ENCODE measurements around the gene RSRP1. TPM values are rescaled to one million over a fixed set of nuclear protein-coding genes. Genes with fewer than 3 reads are reported as not detected.
A peak's percentile ranks its signal among the peaks of the same experiment; 100 is the strongest.
"Not testable (repeated sequence)": the region's sequence is repeated elsewhere in the genome, so short reads cannot be mapped to it uniquely, and the experiment has no call there.

RSRP1 gene
- total RNA-seq, 1 donor from 2014 or later: 41.4 TPM

DNA sequence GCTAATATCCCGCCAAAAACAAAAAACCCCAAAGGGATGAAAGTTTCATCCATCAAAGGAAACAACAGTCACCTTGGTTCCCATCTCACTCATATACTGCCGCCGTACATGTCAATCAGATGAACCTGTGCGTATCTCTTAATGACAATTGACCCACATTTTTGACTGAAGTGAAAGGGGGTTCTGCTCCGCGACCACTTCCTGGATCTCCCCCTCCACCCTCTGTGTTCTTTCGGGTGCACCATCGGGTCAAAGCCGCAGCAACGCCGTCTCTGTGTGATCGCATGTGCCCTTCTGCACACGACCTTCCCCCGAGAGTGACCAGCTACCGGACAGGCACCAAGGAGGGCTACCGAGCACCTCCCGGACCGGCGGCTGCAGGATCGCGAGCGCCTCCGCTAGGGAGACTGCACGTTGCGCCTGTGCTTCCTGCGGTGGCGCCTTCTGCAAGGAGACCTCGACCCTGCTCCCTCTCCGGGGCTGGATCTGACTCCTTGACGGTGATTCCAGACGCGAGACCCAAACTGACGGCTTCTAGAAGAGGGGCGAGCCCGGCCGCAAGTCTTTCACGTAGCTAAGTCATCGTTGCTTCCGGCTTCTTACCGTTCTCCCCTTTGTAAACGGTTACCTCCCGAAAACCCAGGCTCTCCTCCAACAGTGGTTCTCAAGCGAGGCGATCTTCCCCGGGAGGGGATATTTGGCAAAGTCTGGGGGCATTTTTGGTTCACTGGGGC, 19.5 kb upstream of the RSRP1 start:
- peak; percentile 75 for ATAC-seq
- intact Hi-C loops (cut with DNase I); DNase-seq (ENCODE audit: missing footprints): not testable (repeated sequence)

DNA sequence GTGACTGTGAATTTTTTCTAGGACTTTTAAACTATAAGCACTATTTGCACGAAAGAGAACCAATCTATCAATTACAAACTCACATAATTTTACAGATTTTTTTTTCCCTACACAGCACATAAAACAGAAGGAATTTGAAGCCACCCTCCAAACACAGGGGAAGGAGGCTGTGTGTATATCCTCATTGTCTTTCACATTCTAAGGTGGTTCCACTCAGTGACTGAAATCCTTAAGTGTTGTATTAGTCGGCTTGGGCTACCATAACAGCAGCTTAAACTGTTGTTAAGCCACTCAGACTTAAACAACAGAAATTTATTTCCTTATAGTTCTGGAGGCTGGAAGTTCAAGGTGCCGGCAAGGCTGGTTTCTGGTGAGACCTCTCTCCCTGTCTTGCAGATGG, 13.1 kb upstream of the RSRP1 start:
- ATAC-seq; DNase-seq (ENCODE audit: missing footprints); intact Hi-C loops (cut with DNase I): not testable (repeated sequence)

DNA sequence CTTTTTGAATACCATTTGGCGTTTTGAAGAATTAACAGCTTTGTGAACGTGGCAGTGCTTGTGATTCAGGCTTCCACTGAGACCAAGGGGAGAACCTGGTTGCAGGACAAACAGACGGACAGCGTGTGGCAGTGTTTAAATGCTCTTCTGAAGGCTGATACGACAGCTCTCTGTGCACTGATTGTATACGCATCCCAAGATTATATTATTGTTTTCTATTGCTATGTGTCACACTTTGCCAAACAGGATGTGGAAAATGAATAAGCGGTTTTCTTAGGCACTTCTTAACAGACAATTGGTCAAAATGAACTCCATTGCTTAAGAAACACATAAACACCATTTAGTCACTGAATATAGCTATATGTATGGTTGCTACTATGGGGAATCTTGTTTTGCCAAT, 12.6 kb upstream of the RSRP1 start:
- ATAC-seq; intact Hi-C loops (cut with DNase I); DNase-seq (ENCODE audit: missing footprints): not testable (repeated sequence)

DNA sequence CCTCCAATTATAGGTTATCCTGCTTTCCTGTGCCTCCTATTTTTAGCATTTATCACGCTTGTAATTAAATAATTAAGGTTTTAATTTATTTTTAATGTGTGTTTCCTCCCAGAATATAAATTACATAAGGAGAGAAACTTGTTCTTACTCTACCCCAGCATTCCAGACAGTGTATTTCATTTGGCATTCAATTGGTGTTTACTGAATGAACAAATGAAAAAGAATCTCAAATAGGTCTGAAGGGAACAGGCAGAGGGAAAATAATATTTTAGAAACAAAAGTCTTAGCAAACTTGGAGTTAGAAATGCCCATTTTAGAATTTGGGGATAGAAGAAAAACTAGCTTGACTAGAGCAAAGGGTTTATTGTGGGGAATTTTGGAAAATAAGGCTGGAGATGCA, 9.9 kb upstream of the RSRP1 start:
- intact Hi-C loops (cut with DNase I): no loop called here
- no peak for ATAC-seq
- DNase-seq (ENCODE audit: missing footprints): no peak

DNA sequence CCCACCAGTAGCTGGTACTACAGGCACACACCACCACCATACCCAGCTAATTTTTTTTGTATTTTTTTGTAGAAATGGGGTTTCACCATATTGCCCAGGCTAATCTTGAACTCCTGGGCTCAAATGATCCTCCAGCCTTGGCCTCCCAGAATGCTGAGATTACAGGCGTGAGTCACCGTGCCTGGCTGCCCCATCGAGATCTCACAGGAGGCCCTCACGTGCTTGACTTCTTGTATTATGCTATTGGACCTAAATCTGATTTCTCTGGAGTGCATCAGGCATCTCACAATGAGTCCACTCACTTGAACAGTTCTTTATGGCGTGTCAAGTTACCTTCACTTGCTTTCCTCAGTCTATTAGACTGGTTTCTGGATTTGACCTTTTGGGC, 9.3 kb upstream of the RSRP1 start:
- no peak for ATAC-seq
- intact Hi-C loops (cut with DNase I): no loop called here
- DNase-seq (ENCODE audit: missing footprints): no peak

DNA sequence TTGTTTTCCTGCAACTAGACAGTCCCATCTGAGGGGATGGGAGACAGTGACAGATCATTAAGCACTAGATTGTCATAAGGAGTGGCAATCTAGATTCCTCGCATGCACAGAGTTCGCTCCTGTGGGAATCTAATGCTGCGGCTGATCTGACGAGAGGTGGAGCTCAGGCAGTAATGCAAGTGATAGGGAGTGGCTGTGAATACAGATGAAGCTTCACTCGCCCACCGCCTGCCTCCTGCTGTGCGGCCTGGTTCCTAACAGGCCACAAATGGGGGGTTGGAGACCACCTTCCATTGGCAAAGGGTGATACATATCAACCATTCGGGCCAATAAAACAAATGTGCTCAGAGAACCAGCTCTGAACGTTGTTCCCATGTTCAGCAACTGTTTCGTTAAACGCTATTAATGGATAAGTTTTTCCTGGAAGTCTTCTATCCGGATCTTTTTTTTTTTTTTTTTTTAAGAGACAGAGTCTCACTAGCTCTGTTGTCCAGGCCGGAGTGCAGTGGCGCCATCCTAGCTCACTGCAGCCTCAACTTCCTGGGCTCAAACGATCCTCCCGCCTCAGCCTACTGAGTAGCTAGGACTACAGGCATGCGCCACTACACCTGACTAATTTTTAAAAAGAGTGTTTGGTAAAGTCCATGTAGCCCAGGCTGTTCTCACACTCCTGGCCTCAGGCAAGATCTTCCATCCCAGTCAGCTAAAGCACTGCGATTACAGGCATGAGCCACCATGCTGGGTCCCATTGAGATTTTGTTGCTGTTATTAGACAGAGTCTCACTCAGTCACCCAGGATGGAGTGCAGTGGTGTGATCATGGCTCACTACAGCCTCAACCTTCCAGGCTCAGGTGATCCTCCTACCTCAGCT, 8.7 kb upstream of the RSRP1 start:
- ATAC-seq: no peak
- intact Hi-C loops (cut with DNase I): no loop called here

DNA sequence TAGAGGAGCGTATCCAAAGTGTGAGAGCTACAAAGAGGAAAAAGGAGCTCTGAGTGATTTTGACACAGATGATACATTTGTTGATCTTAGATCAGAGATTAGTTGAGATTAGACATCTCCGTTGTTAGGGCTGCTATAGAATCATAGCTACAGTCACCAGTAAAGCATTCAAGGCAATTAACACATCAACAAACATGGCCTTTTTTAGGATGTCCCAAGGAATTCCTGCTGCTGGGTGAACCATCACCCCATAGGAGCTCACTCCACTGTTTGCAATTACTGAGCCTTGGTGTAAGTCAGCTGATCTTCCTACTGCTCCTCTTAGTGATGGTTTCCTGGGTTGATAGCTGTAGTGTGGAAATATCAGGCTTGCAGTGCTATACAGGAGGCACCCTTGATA, 6.7 kb upstream of the RSRP1 start:
- no peak for DNase-seq (ENCODE audit: missing footprints)
- intact Hi-C loops (cut with DNase I): no loop called here
- no peak for ATAC-seq

More for the DNA sequence above, 8.7 kb upstream of the RSRP1 start:
- DNase-seq (ENCODE audit: missing footprints): no peak

DNA sequence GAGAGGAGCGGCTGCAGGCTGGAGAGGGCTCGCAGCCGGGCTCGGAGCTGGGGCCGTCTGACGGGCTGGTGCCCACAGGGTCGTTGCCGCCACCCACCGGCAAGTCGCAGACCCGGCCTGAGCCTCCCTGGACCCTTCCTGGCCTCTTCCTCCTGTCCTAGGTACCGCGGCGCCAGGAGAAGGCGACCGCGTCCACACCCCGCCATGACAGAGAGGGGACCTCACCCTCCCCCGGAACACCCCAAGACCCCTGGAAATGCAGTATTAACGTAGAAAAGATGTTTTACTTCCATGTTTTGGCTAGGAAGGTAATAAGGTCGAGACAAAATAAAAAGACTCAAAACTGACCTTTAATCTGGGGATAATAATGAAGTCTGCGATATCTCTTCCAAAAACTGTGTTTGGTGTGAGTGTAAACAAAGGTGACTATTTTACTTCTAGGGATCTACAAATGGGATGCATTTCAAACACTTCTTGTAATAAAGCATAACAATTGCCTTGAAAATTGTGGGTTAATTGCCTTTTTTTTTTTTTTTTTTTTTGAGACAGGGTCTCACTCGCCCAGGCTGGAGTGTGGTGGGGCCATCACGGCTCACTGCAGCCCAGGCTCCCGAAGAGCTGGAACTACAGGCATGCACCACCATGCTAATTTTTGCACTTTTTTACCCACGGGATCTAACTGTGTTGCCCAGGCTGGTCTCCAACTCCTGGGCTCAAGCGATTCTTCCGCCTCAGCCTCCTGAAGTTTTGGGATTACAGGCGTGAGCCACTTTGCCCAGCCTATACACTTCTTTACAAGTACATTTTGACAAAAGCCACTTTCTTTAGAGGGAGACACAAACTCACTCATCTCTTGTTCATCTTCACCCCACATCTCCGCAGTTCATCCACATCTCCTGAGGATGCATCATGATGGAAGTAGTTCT, 838 bp upstream of the RSRP1 start:
- intact Hi-C loops (cut with DNase I): loop anchor here (5.0 to 10.0 kb wide), 2 partner anchors 89 to 567 kb away; partner anchors contain the start of genes MTFR1L and TMEM50A

DNA sequence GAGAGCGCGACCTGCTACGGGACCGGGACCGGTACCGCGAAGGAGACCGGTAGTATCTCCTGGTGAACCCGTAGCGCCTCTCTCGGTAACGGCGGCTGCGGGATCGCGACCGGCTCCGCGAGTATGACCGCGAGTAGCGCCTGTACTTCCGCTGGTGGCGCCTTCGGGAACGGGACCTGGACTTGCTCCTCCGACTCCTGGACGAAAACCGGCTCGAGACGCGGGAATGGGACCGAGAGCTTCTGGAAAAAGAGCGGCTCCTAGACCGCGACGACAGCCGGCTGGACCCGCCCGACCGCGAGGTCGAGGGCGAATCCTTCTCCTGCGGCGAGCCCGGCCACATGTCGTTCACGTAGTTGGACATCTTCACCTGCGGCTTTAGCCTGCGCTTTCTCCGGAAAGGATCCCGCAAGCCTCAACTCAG, 642 bp downstream of the RSRP1 start:
- ATAC-seq (no peak), DNase-seq (ENCODE audit: missing footprints) (no peak)
- intact Hi-C loops (cut with DNase I): loop anchor here (5.0 to 10.0 kb wide), 2 partner anchors 91 to 568 kb away; partner anchors contain the start of genes MTFR1L and TMEM50A

More for the DNA sequence above, 838 bp upstream of the RSRP1 start:
- DNase-seq (ENCODE audit: missing footprints) (no peak), ATAC-seq (no peak)

DNA sequence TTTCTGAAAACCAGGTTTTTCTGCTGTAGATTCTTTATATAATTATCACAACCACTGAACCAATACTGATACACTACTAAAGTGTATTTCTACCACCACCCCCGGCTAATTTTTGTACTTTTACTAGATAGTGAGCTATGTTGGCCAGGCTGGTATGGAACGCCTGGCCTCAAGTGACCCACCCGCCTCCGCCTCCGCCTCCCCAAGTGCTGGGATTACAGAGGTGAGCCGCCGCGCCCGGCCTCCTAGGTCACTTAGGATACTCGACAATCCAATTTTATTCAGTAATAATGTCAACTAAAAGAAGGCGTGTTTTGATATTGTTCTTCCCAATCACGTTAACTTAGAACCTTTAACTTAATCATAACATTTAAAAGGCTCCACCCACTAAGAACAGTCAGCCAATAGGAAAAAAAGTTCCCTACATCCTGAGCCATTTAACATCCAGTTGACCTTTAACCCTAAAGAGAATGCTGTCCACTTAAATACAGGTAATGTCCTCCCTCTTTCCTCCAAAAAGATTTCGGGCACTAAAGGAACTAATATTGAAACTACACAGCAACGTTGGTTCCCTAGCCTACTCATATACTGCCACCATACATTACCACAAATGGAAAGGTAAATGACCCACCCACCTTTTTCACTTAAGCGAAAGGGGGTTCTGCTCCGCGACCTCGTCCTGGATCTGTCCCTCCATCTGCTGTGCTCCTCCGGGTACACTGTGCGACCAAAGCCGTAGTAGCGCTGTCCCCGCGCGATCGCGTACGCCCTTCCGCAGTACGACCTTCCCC, 1.2 kb downstream of the RSRP1 start:
- ATAC-seq: no peak
- intact Hi-C loops (cut with DNase I): loop anchor here (5.0 to 10.0 kb wide), 2 partner anchors 91 to 569 kb away; partner anchors contain the start of genes MTFR1L and TMEM50A
- DNase-seq (ENCODE audit: missing footprints): no peak

DNA sequence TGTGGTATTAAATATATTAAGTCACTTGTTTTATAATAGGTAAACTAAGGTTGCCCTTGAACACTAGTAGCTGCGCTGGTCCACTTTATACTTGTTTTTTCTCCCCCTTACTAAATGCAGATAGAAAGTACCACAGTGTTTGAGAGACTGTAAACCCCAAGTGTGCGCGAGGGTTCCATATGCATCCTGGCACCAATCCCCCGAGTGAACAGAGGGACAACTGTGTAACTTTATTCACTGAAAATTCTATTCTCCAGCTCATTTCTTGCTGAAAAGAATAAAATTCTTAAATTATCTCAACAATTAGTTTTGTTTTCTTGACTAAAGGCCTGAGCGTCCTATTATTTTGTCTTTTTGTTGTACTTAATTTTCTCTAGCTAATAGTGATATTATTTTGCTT, 1.9 kb downstream of the RSRP1 start:
- ATAC-seq (no peak), DNase-seq (ENCODE audit: missing footprints) (no peak)
- intact Hi-C loops (cut with DNase I): loop anchor here (5.0 to 10.0 kb wide), 2 partner anchors 92 to 569 kb away; partner anchors contain the start of genes MTFR1L and TMEM50A

DNA sequence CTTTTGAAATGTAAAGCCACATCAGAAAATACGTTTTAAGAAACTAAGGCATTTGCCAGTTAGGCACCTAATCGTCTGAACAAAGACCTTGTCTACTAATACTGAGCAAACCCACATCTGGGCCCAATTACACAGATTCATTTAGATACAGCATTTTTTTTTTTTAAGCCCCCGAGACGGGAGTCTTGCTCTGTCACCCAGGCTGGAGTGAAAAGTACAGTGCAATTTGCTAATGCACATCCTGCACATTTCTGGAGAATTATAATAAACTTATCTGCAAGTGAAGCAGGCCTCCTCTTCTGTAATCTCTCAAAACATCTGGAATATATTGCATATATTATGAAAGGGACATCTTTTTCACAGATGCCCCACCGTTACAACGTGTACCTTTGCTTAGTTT, 3.3 kb downstream of the RSRP1 start:
- intact Hi-C loops (cut with DNase I): loop anchor here (10.0 kb wide), 1 partner anchor 571 kb away; the partner anchor contains the start of gene MTFR1L
- DNase-seq (ENCODE audit: missing footprints) (no peak), ATAC-seq (no peak)

DNA sequence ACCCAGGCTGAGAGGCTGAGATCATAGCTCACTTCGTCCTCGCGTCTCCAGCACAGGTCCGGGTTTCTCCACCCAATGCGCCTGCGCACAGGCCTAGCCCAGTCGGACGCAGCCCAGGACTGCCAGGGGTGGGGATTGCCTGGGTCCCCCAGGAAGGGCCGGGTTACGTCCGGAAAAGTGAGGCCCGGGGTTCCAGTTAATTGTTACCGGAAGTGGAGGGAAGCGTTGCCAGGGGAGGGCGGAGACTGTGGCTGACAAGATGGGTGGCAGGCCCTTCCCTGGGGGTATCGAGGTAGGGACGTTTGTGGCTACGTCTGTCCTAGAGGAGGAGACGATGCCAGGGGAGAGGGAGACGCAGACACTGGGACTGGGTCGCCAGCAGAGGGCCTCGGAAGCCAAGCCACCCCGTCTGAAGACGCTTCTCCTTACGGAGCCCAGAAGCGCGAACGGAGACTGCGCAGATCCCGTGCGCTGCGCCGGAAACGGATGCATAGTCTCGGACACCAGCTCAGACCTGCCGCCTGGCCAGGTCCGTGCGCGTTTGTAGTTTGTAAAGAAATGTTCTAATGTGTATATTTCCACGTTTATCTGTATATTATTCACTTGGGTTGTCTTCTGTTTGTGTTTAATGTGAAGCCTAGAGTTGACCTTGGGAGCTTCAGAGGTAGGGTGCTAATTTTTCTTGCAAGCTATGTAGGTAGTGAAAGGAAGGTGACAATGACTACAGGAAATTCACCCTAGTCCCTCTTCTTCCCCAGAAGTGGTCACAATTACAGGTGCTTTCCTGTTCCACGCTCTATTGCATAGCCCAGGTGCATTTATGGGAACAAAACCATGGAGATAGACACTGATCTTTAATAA, 7.3 kb downstream of the RSRP1 start:
- peak; percentile 96 for ATAC-seq
- intact Hi-C loops (cut with DNase I): loop anchor here (10.0 kb wide), 1 partner anchor 575 kb away; the partner anchor contains the start of gene MTFR1L
- peak; percentile 96 for DNase-seq (ENCODE audit: missing footprints)

DNA sequence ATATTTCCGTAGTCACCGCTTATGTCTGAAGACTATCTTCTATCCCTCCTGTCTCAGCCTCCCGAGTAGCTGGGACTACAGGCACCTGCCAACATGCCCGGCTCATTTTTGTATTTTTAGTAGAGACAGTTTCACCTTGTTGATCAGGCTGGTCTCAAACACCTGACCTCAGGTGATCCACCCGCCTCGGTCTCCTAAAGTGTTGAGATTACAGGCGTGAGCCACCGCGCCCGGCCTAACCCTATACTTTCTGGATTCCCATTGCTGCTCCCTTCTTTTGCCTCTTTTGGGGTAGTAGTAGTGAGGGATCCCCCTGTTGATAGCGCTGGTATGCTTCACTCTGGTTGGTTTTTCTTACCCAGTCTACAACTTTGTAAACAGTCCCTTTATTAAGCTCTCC, 9.2 kb downstream of the RSRP1 start:
- intact Hi-C loops (cut with DNase I): no loop called here
- DNase-seq (ENCODE audit: missing footprints) (no peak), ATAC-seq (no peak)

DNA sequence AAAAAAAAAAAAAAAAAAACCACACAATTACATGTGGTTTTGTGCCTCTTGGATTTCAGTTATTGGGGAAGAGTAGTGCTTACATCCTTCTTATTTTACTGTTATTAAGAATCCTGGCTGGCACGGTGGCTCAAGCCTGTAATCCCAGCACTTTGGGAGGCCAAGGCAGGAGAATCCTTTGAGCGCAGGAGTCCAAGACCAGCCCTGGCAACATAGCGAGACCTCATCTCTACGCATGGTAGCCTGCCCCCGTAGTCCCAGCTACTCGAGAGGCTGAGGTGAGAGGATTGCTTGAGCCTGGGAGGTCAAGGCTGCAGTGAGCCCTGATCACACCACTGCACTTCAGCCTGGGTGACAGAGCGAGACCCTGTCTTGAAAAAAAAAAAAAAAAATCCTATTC, 11.0 kb downstream of the RSRP1 start:
- DNase-seq (ENCODE audit: missing footprints); ATAC-seq; intact Hi-C loops (cut with DNase I): not testable (repeated sequence)

DNA sequence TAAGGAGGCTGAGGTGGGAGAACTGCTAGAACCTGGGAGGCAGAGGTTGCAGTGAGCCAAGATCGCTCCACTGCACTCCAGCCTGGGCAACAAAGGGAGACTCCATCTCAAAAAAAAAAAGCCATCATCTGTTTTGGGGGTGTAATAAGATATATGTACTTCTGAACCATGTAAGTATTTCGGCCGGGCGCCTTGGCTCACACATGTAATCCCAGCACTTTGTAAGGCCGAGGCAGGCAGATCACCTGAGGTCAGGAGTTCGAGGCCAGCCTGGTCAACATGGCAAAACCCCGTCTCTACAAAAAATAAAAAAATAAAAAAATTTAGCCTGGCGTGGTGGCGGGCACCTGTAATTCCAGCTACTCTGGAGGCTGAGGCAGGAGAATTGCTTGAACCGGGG, 11.8 kb downstream of the RSRP1 start:
- intact Hi-C loops (cut with DNase I); ATAC-seq; DNase-seq (ENCODE audit: missing footprints): not testable (repeated sequence)

Measured in Right ventricle myocardium inferior (tissue), 1 donor.